Activated effector memory CD4-positive, alpha-beta T cell treated with Interleukin-2 at 50 U/mL for 16 hours (primary cell): ENCODE data around the gene NUDT11.
"Not testable (repeated sequence)": the region's sequence is repeated elsewhere in the genome, so short reads cannot be mapped to it uniquely, and the experiment has no call there.

Experiments
- DNase-seq: peaks from one replicate; pipeline ENCODE4 v3.0.0-alpha.2; 2020

The NUDT11 gene

DNA sequence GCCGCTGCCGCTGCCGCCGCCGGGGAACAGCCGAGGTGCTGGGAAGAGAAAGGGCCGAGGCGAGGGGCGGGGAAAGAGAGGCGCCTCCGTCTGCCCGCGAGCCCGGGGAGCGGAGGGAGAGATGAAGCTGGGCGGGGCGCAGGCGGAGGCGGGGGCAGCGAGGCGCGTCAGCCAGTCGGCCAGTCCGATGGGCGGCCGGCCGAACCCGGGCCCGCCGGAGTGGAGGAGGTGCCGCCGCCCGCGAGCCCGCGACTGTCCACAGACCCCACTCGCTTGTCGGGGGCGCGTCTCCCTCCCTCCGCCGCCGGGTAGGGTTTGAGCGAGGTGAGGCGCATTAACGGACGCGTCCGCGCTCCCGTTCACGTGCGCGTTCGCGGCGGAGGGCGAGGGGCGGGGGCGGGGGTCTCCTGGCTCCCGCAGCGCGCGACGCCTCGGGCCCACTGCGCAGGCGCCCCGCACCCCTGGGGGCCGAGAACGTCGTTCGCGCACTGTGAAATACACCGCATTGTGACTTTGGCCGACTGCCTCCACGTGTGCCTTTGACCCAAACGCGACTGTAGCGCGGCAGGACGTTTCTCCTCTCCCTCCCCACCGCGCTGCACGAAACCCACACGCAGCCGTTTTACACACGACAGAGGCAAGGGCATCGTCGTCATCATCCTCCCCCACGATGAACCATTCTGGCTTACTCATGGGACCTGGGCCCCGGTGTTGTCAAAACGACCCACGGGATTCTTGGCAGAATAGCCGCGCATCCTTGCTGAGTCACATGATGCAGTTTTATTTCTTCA, at the start of gene NUDT11:
NUDT11 (minus strand) TSS at position 92 of the 791 bp plus-strand sequence. CDS start 148 bp downstream, outside the sequence.
- DNase-seq: no peak

DNA sequence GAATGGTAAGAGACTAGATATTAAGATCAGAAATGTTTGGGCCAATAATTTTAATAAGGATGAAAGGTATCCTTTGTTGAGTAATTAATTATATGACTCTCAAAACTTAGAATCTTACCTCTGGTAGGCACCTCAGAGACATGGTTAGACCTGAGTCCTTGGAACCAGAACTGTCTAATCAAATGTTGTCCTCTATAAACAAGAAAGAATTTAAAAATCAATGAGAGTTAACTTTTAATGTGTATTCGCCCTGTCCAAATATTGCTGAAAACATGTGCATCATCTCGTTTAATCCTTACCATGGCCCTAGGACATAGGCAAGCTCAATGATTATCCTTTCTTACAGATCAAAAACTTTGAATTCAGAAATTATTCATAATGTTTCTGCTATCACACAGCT, 24.0 kb upstream of the NUDT11 start:
- DNase-seq: no peak

DNA sequence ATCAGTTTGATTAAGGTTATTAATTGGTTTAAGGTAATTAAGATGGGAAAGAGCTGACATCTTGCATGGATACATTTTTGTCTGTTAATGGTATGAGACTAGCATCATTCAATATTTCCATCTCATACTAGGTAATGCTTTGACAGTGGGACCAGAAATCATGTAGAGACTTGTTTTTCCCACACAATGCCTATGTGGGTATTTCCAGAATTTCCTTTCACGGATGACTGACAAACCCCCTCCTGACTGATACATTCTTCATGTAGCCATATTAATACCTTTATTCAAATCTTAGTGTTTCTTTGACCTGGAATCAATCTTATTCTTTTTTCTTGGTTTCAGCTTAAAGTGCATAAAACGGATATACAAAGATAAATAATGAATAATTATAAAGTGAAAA, 22.7 kb upstream of the NUDT11 start:
- DNase-seq: not testable (repeated sequence)

DNA sequence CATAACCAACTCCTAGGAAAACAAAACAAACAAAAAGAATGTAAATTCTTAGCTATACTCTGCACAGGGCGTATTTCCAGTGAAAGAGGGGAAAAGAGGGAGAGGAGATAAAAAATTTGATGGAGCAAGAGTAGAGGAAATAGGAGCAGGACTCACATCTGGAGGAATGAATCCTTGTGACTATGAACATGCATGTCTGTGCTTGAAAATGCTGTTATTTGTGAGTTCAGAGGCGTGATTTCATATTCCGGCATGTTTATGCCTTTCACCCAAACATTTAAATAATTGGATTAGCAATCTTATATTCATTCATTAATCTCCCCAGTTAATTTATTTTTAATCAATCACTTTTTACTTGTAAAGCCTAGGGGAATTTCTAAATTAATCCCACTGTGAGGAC, 11.2 kb upstream of the NUDT11 start:
- no peak for DNase-seq

DNA sequence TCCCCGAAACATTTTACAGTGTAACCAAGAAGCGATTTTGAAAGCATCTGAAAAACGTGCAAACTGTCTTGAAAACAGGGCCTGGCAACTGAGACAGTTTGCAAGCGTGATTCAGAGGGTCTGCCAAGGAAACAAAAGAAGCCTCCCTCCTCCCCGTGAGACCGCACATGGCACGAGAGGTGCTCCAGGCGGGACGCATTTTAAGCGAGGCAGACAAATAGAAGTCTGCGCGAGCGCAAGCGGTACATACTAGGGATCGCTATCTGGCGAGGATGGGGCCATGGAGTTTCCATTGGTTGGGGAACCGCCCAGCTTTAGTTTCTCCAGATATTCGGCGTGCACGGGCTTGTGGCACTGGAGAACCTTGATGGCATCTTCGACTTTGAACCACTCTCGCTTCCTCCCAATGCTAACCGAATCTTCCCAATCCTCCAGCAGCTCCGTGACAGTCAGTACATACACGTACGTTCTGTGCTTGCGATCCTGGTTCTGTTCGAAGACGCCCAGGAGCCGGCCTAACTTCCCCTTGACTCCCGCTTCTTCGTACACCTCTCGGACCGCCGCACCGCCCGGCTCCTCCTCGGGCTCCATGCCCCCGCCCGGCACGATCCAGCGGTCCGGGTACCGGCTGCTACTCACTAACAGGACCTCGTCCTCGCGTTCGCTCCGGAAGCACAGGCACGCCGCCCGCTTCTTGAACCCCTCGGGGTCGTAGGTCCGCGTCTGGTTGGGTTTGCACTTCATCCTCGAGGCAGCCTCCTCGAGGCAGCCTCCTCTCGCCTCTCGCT, 497 bp downstream of the NUDT11 start:
- DNase-seq: not testable (repeated sequence)

- DNase-seq: no peak
Observed at GRCh38 chrX:51494409-51494808, 2.0 kb downstream of the NUDT11 start.

DNA sequence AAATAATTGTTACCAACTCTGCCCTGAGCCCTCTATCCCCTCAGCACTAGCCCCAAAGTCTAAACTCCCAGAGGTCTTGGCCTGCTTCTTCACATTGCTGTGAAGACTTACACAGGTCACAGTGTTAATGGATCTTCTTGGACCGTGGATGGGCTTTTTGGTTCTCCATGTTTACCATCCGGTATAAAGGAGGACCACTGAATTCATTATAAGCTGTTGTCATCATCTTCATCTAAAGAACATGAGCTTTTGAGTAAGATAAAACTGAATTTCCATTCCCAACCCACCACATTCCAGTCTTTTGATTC, 8.5 kb downstream of the NUDT11 start:
- DNase-seq: no peak

- no peak for DNase-seq
Observed at GRCh38 chrX:51484616-51485015, 11.8 kb downstream of the NUDT11 start.

- DNase-seq: not testable (repeated sequence)
Observed at GRCh38 chrX:51482411-51482810, 14.0 kb downstream of the NUDT11 start.

DNA sequence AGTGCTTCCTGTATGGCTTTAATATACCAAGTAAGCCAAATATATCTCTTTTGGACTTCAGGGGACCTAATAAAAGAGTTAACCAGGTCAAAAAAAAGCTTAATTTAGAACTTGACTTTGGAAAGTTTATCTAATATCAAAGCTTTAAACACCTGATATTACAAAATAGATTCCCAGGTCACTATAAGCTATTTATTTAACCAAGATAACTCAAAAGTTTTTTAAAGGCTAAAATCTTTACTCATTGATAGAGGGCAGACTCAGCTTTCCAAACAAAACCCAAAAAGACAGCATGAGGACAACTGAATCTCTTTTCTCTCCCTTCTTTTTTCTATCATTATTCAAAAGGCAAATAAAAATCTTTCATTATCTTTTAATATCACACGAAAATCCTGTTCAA, 19.5 kb downstream of the NUDT11 start:
- no peak for DNase-seq

DNA sequence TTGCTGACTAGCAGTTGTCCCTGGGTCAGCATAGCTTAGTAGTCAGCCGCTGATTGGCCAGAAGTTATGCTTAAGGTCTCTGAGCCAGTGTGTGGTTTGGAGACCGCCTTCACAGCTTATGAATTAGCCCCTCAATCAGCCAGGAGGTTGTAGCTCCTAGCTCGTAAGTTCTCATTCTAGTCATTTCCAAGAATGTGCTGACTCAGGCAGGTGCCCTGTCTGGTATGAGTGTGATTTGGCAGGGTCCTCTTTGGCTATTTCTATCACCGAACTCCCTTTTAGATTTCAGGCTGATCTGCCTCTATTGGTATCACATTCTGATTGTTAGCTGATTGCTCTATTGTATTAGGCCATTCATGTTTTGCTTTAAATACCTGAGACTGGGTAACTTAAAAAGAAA, 33.1 kb downstream of the NUDT11 start:
- DNase-seq: no peak

- no peak for DNase-seq
Observed at GRCh38 chrX:51461053-51462044, 35.0 kb downstream of the NUDT11 start.

GRCh38 chrX:51459125-51459524, 37.3 kb downstream of the NUDT11 start:
- no peak for DNase-seq

DNA sequence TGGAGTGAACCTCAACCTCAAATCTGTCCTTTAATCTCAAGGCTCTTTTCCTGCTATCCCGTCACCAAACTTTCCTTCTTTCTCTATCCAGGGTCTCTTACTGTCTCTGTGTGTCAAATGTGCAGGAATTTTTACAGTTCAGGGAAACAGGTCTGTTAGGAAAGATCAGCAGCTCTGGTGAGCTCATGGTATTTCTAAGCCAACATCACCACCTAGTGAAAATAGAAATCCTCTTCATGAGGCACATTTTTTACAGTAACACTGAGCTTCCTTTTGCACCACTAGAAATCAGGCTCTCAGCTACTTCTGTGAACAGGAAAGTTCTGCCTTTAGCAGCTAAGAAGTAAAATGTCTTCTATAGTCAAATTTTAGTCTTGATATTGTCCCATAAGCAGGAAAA, 39.6 kb downstream of the NUDT11 start:
- no peak for DNase-seq

DNA sequence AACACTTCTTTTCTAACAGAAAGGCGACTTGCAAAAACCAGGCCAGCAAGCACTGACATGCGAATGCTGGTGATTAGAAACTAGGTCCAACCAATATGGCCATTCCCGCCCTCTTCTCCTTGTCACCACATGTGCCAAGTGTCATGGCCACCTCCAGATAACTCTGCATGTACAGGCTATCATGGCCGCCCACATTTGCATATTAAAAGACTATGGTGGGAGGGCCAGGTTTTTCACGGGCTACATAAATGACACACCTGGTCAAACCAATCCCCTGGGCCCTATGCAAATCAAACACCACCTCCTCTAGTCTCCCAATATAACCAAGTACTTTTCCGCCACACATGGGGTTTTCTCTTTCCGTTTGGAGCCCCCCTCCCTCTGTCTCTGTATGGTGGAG, 40.1 kb downstream of the NUDT11 start:
- DNase-seq: no peak

- no peak for DNase-seq
Observed at GRCh38 chrX:51440365-51440764, 56.0 kb downstream of the NUDT11 start.
